ENCODE results near the gene ELP2. TPM values are rescaled to one million over a fixed set of nuclear protein-coding genes. Genes with fewer than 3 reads are reported as not detected.

Gene ELP2
- total RNA-seq, 1 donor from 2014 or later = 62.2 TPM

DNA sequence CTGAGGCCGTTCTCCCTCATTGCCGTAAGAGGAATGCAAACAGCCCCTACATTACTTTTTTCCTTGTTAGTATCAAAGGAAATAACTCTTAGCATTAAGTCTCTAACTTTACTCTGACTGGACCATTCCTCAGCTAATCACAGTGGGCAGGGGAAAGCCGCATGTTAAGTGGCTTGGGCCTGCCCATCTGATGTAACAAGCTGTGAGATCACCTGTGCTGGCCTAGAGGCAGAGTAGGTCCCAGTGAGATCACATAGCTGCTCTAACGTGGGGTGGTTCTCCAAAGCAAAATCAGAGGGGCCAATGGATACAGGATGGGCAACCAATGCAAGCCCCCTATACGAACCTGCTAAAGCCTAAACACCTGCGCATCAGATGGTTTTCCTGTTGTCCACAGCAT is 51.7 kb downstream of the ELP2 start:
- Histone ChIP-seq H3K27me3 (ENCODE audit: low read depth) (no peaks in the 10 kb centered on the region), H3K9me3 (no peaks in the 10 kb centered on the region), H3K4me3 (no peak overlapping the region), H3K36me3 (peaks cover 5% of the 10 kb centered on the region), H3K27ac (no peak overlapping the region), H3K4me1 (peaks cover 19% of the 10 kb centered on the region)
- no peak for TF ChIP-seq CTCF (IDR thresholded peaks at IDR 0.05)
- intact Hi-C loops (cut with DNase I) = no loop called here
- ATAC-seq (no peak), DNase-seq (no peak)

GRCh38 chr18:36181898-36182506 is 52.3 kb downstream of the ELP2 start:
- no peaks in the 10 kb centered on the region for H3K27me3 ChIP-seq (ENCODE audit: low read depth)

DNA sequence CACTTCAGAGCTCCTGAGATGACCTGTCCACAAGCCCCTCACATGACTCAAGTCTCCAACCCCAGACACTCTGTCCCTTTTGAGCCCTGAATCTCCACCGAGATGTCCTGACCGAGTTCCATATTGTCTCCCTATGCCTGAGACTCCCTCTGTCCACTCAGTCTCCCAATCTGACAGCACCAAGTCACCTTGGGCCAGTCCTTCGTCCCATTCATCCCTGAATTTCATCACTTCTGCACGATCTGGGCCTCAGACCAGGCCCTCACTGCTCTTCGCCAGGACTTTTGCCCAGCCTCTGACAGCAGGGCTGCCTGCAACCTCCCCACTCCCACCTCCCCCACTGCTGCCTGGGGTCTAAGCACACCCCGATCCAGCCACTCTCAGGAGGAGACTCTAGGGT is 53.3 kb downstream of the ELP2 start:
- DNase-seq (no peak), ATAC-seq (no peak)
- H3K27me3 ChIP-seq (ENCODE audit: low read depth) = no peaks in the 10 kb centered on the region
- H3K9me3 ChIP-seq = no peaks in the 10 kb centered on the region
- TF ChIP-seq CTCF (IDR thresholded peaks at IDR 0.05) = no peak
- intact Hi-C loops (cut with DNase I) = no loop called here
- H3K4me1 ChIP-seq = peaks cover 29% of the 10 kb centered on the region
- H3K4me3 ChIP-seq = no peak overlapping the region
- H3K36me3 ChIP-seq = no peaks in the 10 kb centered on the region
- H3K27ac ChIP-seq = no peak overlapping the region

More at GRCh38 chr18:36181898-36182506, 52.3 kb downstream of the ELP2 start:
- Histone ChIP-seq H3K36me3 (no peaks in the 10 kb centered on the region), H3K9me3 (no peaks in the 10 kb centered on the region), H3K27ac (no peak overlapping the region), H3K4me1 (peaks cover 23% of the 10 kb centered on the region), H3K4me3 (no peak overlapping the region)
- DNase-seq (no peak), ATAC-seq (no peak)
- intact Hi-C loops (cut with DNase I) = no loop called here
- TF ChIP-seq CTCF (IDR thresholded peaks at IDR 0.05) = no peak

GRCh38 chr18:36183987-36184386 is 54.3 kb downstream of the ELP2 start:
- intact Hi-C loops (cut with DNase I) = no loop called here
- Histone ChIP-seq H3K27ac (no peak overlapping the region), H3K4me1 (peaks cover 36% of the 10 kb centered on the region), H3K36me3 (no peaks in the 10 kb centered on the region), H3K4me3 (no peak overlapping the region), H3K27me3 (ENCODE audit: low read depth) (no peaks in the 10 kb centered on the region), H3K9me3 (no peaks in the 10 kb centered on the region)
- ATAC-seq (no peak), DNase-seq (no peak)
- TF ChIP-seq CTCF (IDR thresholded peaks at IDR 0.05) = no peak

- H3K4me3 ChIP-seq = no peak overlapping the region
- ATAC-seq = no peak
- intact Hi-C loops (cut with DNase I) = no loop called here
- DNase-seq = no peak
- H3K9me3 ChIP-seq = no peaks in the 10 kb centered on the region
- no peak for TF ChIP-seq CTCF (IDR thresholded peaks at IDR 0.05)
- H3K27me3 ChIP-seq (ENCODE audit: low read depth) = no peaks in the 10 kb centered on the region
- peaks cover 27% of the 10 kb centered on the region for H3K4me1 ChIP-seq
- H3K27ac ChIP-seq = no peak overlapping the region
- H3K36me3 ChIP-seq = no peaks in the 10 kb centered on the region
Observed at GRCh38 chr18:36185157-36185556, 55.5 kb downstream of the ELP2 start.

All from lower lobe of right lung (tissue), 2 donors.